Uterus (tissue), 2 donors: ENCODE measurements around the gene SH3BP5.

Experiments
- CTCF ChIP-seq, 4 experiments: fragments of 200-600 bp in 2 of 4; fragments of 450-650 bp in 2 of 4; sonication (generic) in 2 of 4; IDR thresholded peaks; one replicate each; pipeline ENCODE4 v1.5.1; 2016 to 2019; ENCODE audit warnings: antibody characterized with exemption in 4 of 4, mild to moderate bottlenecking in 2 of 4, moderate library complexity in 1 of 4
- POLR2A ChIP-seq, 2 donors: fragments of 450-650 bp; IDR thresholded peaks; one replicate each; pipeline ENCODE4 v1.6.1; 2016; ENCODE audit warnings: antibody characterized with exemption in 2 of 2, mild to moderate bottlenecking in 1 of 2, moderate library complexity in 1 of 2

DNA sequence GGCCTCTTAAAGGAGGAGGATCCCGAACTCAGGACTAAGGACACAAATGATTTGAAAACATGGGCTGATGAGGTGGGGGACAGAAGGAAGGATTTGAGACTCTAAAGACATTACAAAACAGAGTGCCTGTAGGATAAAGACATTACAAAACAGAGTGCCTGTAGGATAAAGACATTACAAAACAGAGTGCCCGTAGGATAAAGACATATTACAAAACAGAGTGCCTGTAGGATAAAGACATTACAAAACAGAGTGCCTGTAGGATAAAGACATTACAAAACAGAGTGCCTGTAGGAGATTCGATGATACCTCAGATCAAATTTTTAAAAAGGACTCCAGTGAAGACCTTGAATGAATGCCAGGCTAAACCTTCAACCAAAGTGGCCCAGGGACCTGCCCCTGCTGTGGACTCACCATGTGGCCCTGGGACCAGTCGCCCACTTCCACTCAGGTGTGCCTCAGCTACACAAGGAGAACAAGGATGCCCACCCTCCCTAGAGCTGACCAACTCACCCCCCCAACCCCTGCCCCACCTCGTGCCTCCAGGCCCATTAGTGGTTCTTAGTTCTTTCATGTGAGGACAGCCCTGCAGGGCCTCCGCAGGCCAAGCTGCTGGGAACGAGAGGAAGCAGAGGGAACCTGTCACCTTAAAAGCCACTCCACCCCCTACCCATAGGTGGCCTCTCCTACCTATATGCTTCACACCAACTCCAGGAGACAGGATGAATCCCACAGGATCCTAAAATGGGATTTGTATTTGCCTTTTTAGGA lies 59.8 kb downstream of the SH3BP5 start:
- TF ChIP-seq CTCF (IDR thresholded peaks at IDR 0.05) (no peak), POLR2A (IDR thresholded peaks at IDR 0.05) (no peak)
